Common myeloid progenitor, CD34-positive (primary cell): ENCODE data around the gene LINGO3.

ENCODE experiments used
- CTCF ChIA-PET: fragments of 350-600 bp; sonication (Branson Sonifier 250); formaldehyde crosslinking; loops from one replicate; lab custom pipeline; 2021; ENCODE audit warnings: antibody characterized with exemption; lab: Charles Lee
- POLR2A ChIA-PET: fragments of 350-600 bp; sonication (Branson Sonifier 250); formaldehyde crosslinking; loops from one replicate; lab custom pipeline; 2021; ENCODE audit warnings: antibody characterized with exemption; lab: Charles Lee
- DNase-seq, 3 donors: peaks; one replicate each; pipeline versions ENCODE4 v3.0.0 to v3.0.0-alpha.2; 2013
- H3K27ac ChIP-seq, 2 experiments: 1 replicate in 1 of 2; 2 replicates in 1 of 2; pipeline ENCODE4 v1.7.0; 2013; ENCODE audit warnings: inconsistent platforms in 2 of 2, low read length in 2 of 2, mild to moderate bottlenecking in 2 of 2, low read depth in 1 of 2, moderate library complexity in 1 of 2; ENCODE audit not compliant: severe bottlenecking in 2 of 2, insufficient read depth in 1 of 2, poor library complexity in 1 of 2
- H3K27me3 ChIP-seq, 5 experiments: replicated peaks in 2 of 5; 1 replicate in 3 of 5; 2 replicates in 2 of 5; pipeline versions ENCODE4 v1.6.1 to v1.7.0; 2013; ENCODE audit warnings: low read length in 4 of 5, mild to moderate bottlenecking in 2 of 5, moderate library complexity in 2 of 5, inconsistent platforms in 1 of 5; ENCODE audit not compliant: insufficient read depth in 5 of 5, control insufficient read depth in 4 of 5
- H3K36me3 ChIP-seq, 4 experiments: 1 replicate in 2 of 4; 2 replicates in 2 of 4; pipeline versions ENCODE4 v1.6.1 to v1.7.0; 2013; ENCODE audit warnings: low read length in 3 of 4, control low read depth in 1 of 4, mild to moderate bottlenecking in 1 of 4; ENCODE audit not compliant: control insufficient read depth in 4 of 4, insufficient read depth in 4 of 4
- H3K4me1 ChIP-seq, 4 experiments: 1 replicate in 3 of 4; 2 replicates in 1 of 4; pipeline versions ENCODE4 v1.6.1 to v1.7.1; 2013; ENCODE audit warnings: low read length in 3 of 4, mild to moderate bottlenecking in 3 of 4, control low read depth in 1 of 4, inconsistent platforms in 1 of 4, moderate library complexity in 1 of 4; ENCODE audit not compliant: control insufficient read depth in 4 of 4, insufficient read depth in 4 of 4; ENCODE audit errors: control extremely low read depth in 1 of 4
- H3K4me3 ChIP-seq, 7 experiments: 1 replicate in 4 of 7; 2 replicates in 3 of 7; pipeline versions ENCODE4 v1.5.1 to v1.7.0; 2013; ENCODE audit warnings: mild to moderate bottlenecking in 7 of 7, low read length in 6 of 7, moderate library complexity in 6 of 7, inconsistent platforms in 2 of 7, low read depth in 2 of 7, control low read depth in 1 of 7; ENCODE audit not compliant: insufficient read depth in 4 of 7, control insufficient read depth in 1 of 7; ENCODE audit errors: extremely low read depth in 1 of 7
- H3K9me3 ChIP-seq, 5 experiments: 1 replicate in 4 of 5; 2 replicates in 1 of 5; pipeline versions ENCODE4 v1.6.1 to v1.7.1; 2013; ENCODE audit warnings: low read length in 4 of 5, mild to moderate bottlenecking in 2 of 5, inconsistent platforms in 1 of 5, low read depth in 1 of 5, moderate library complexity in 1 of 5; ENCODE audit not compliant: control insufficient read depth in 4 of 5, insufficient read depth in 2 of 5; ENCODE audit errors: control extremely low read depth in 1 of 5
- WGBS: methylation state at CpG from one replicate; pipeline ENCODE4 v1.1.5; 2013; ENCODE audit not compliant: insufficient coverage; 5-methylcytosine and 5-hydroxymethylcytosine counted together

Gene LINGO3

GRCh38 chr19:2312820-2313501 lies 5.0 kb upstream of the LINGO3 start:
- H3K4me1 ChIP-seq: peaks cover 0 to 38% (median 24%) of the 10 kb centered on the region in 4 experiments
- peaks cover 2 to 7% (median 5%) of the 10 kb centered on the region in 5 experiments for H3K9me3 ChIP-seq
- peaks cover 0 to 20% (median 9%) of the 10 kb centered on the region in 5 experiments for H3K27me3 ChIP-seq
- no peak overlapping the region for H3K4me3 ChIP-seq
- H3K27ac ChIP-seq: no peak overlapping the region
- no peaks in the 10 kb centered on the region for H3K36me3 ChIP-seq
- 46% methylated on average over 19 of the region's 28 CpGs for WGBS
- ChIA-PET POLR2A (interaction anchor here (1.2 kb wide), 1 partner anchor 79 kb away, joined by 3 read pairs; no protein-coding TSS in a partner anchor), CTCF (interaction anchor here (1.2 to 1.4 kb wide), 2 partner anchors 18 to 39 kb away, joined by 4 to 6 read pairs; no protein-coding TSS in a partner anchor)
- DNase-seq: peak in 1 of 3 donors; percentile 46

GRCh38 chr19:2311093-2311492 lies 3.1 kb upstream of the LINGO3 start:
- H3K9me3 ChIP-seq: peaks cover 2 to 7% (median 5%) of the 10 kb centered on the region in 5 experiments
- ChIA-PET CTCF (interaction anchor here (0.6 to 1.5 kb wide), 4 partner anchors 8 to 34 kb away, joined by 3 to 4 read pairs (median 3); no protein-coding TSS in a partner anchor), POLR2A (interaction anchor here (1.2 kb wide), 1 partner anchor 21 kb away, joined by 4 read pairs; no protein-coding TSS in a partner anchor)
- no peaks in the 10 kb centered on the region for H3K36me3 ChIP-seq
- H3K27ac ChIP-seq: no peak overlapping the region
- H3K27me3 ChIP-seq: peaks cover 0 to 37% (median 23%) of the 10 kb centered on the region in 5 experiments
- peaks cover 0 to 38% (median 27%) of the 10 kb centered on the region in 4 experiments for H3K4me1 ChIP-seq
- 100% methylated on average over 3 of the region's 4 CpGs for WGBS
- no peak for DNase-seq
- H3K4me3 ChIP-seq: no peak overlapping the region

- H3K27me3 ChIP-seq: peaks cover 0 to 49% (median 26%) of the 10 kb centered on the region in 5 experiments
- H3K4me1 ChIP-seq: peaks cover 0 to 32% (median 22%) of the 10 kb centered on the region in 4 experiments
- 79% methylated on average over 11 of the region's 17 CpGs for WGBS
- no peak overlapping the region for H3K27ac ChIP-seq
- POLR2A ChIA-PET: interaction anchor here (0.6 to 1.3 kb wide), 3 partner anchors 8 to 22 kb away, joined by 3 read pairs; no protein-coding TSS in a partner anchor
- CTCF ChIA-PET: interaction anchor here (0.8 to 1.9 kb wide), 5 partner anchors 11 to 83 kb away, joined by 3 to 5 read pairs (median 4); no protein-coding TSS in a partner anchor
- no peaks in the 10 kb centered on the region for H3K36me3 ChIP-seq
- no peak overlapping the region for H3K4me3 ChIP-seq
- DNase-seq: peak in 2 of 3 donors; percentile 60 to 64
- H3K9me3 ChIP-seq: peaks cover 0 to 4% (median 3%) of the 10 kb centered on the region in 5 experiments
These were observed 1.9 kb upstream of the LINGO3 start for GRCh38 chr19:2309734-2310362.

- no peak for DNase-seq
- peaks cover 0 to 41% (median 26%) of the 10 kb centered on the region in 4 experiments for H3K4me1 ChIP-seq
- H3K36me3 ChIP-seq: no peaks in the 10 kb centered on the region
- H3K27ac ChIP-seq: no peak overlapping the region
- WGBS: 10% methylated on average over 33 of the region's 33 CpGs
- H3K9me3 ChIP-seq: no peaks in the 10 kb centered on the region
- ChIA-PET CTCF (no interaction called here), POLR2A (interaction anchor here (0.9 kb wide), 1 partner anchor 9 kb away, joined by 7 read pairs; no protein-coding TSS in a partner anchor)
- peaks cover 0 to 65% (median 38%) of the 10 kb centered on the region in 5 experiments for H3K27me3 ChIP-seq
- peak overlapping the region in 1 of 7 experiments; percentile 45 for H3K4me3 ChIP-seq
These were observed 389 bp downstream of the LINGO3 start for GRCh38 chr19:2307518-2308012.

GRCh38 chr19:2306971-2307370 lies 983 bp downstream of the LINGO3 start:
- no peak for DNase-seq
- 55% methylated on average over 16 of the region's 17 CpGs for WGBS
- ChIA-PET CTCF (interaction anchor here (1.5 to 2.1 kb wide), 2 partner anchors 10 to 32 kb away, joined by 5 to 6 read pairs; no protein-coding TSS in a partner anchor), POLR2A (interaction anchor here (0.9 kb wide), 1 partner anchor 9 kb away, joined by 7 read pairs; no protein-coding TSS in a partner anchor)
- Histone ChIP-seq H3K9me3 (no peaks in the 10 kb centered on the region), H3K27me3 (peaks cover 0 to 65% (median 35%) of the 10 kb centered on the region in 5 experiments), H3K27ac (no peak overlapping the region), H3K4me1 (peaks cover 0 to 43% (median 29%) of the 10 kb centered on the region in 4 experiments), H3K36me3 (no peaks in the 10 kb centered on the region), H3K4me3 (no peak overlapping the region)

GRCh38 chr19:2306281-2306806 lies 1.6 kb downstream of the LINGO3 start:
- DNase-seq: no peak
- POLR2A ChIA-PET: interaction anchor here (1.3 kb wide), 1 partner anchor 19 kb away, joined by 3 read pairs; no protein-coding TSS in a partner anchor
- Histone ChIP-seq H3K27me3 (peaks cover 0 to 65% (median 35%) of the 10 kb centered on the region in 5 experiments), H3K36me3 (no peaks in the 10 kb centered on the region), H3K27ac (no peak overlapping the region), H3K9me3 (no peaks in the 10 kb centered on the region), H3K4me1 (peaks cover 0 to 43% (median 29%) of the 10 kb centered on the region in 4 experiments), H3K4me3 (no peak overlapping the region)
- 58% methylated on average over 16 of the region's 19 CpGs for WGBS
- CTCF ChIA-PET: interaction anchor here (1.0 to 2.1 kb wide), 4 partner anchors 10 to 31 kb away, joined by 3 to 7 read pairs (median 6); no protein-coding TSS in a partner anchor
